Posterior vena cava (tissue), 2 donors: ENCODE measurements around the gene ANKRD35. TPM values are rescaled to one million over a fixed set of nuclear protein-coding genes. Genes with fewer than 3 reads are reported as not detected.
A peak's percentile ranks its signal among the peaks of the same experiment; 100 is the strongest.
"Not testable (repeated sequence)": the region's sequence is repeated elsewhere in the genome, so short reads cannot be mapped to it uniquely, and the experiment has no call there.

Experiments
- DNase-seq: peaks from one replicate; pipeline ENCODE4 v3.0.0-alpha.2; 2020; ENCODE audit warnings: low spot score
- intact Hi-C, 2 donors: fragments of 100-400 bp; cut with DNase I; formaldehyde crosslinking; loops; one replicate each; pipeline versions ENCODE4 v1.14.1 to v1.14.2; 2022 to 2023
- total RNA-seq, 2 donors: library from RNA; stranded (reverse); fragmentation: NEBNext Ultra II Directional; extraction: Animal tissue kit (Norgen Biotek cat#: 25700); gene quantifications; one replicate each; pipeline ENCODE4 v1.2.1, GENCODE V29; 2021
- donor health status: DM: yes; HTN: yes; CAD: no.
- donor health status: DM: yes; HTN: yes; CAD: no.

ANKRD35 gene
- total RNA-seq, 2 donors from 2014 or later, result 5.0 to 7.0 TPM

DNA sequence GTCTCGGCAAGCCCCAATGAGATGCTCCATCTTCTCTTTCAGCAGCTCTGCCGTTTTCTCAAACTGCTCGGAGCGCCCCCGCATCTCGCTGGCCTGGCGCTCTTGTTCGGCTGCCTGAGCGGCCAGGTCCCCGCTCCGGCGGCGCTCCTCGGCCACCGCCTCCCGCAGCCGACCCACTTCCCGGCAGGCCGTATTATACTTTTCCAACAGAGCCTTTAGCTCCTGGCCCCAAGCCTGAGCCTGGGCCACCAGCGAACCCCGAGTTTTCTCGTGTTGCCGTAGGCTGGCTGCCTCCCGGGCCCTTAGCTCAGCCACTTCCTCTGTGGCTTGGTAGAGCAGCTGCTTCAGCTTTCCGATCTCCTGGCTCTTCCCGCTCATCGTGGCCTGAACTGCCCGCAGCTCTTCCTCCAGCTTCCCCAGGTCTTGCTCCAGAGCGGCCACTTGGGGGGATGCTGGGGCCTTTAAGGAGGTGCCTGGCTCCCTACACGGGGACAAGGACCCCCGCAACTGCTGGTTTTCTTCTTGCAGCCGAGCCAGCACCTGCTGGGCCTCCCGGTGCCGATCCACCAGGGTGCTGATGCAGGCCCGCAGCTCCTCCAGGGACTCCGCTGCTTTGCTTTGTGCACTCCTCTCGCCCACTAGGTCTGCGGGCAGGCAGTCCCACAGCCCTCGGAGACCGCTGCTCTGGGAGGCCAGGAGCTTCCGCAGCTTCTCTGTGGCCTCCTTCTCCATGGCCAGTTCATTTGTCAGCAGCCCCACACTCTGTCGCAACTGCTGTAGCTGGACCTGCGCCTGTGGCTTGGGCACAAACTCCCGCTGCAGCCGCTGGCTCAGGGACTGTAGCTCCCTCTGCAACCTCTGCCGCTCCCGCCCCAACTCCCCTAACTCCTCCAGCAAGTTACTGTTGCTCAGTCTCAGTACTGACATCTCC is 13.4 kb downstream of the ANKRD35 start:
- intact Hi-C loops, result no loop called here
- DNase-seq, result peak; percentile 92

GRCh38 chr1:145868232-145868631 is 17.4 kb downstream of the ANKRD35 start:
- intact Hi-C loops, result no loop called here
- DNase-seq, result no peak

GRCh38 chr1:145863282-145864018 is 22.2 kb downstream of the ANKRD35 start:
- intact Hi-C loops, result no loop called here

GRCh38 chr1:145859491-145860023 is 26.1 kb downstream of the ANKRD35 start:
- DNase-seq, result peak; percentile 97
- intact Hi-C loops, result loop anchor here in 1 of 2 donors (10.0 kb wide), 2 partner anchors 55 to 155 kb away; partner anchors contain the start of genes ITGA10 and PEX11B

More at GRCh38 chr1:145863282-145864018, 22.2 kb downstream of the ANKRD35 start:
- no peak for DNase-seq

- intact Hi-C loops, result loop anchor here in 1 of 2 donors (10.0 kb wide), 2 partner anchors 56 to 156 kb away; partner anchors contain the start of genes ITGA10 and PEX11B
Measured at GRCh38 chr1:145858901-145859490, 26.7 kb downstream of the ANKRD35 start, which contains the start of gene PIAS3. Gene PIAS3 (minus strand): TSS chr1:145859081. CDS start chr1:145858990, 91 bp downstream.

DNA sequence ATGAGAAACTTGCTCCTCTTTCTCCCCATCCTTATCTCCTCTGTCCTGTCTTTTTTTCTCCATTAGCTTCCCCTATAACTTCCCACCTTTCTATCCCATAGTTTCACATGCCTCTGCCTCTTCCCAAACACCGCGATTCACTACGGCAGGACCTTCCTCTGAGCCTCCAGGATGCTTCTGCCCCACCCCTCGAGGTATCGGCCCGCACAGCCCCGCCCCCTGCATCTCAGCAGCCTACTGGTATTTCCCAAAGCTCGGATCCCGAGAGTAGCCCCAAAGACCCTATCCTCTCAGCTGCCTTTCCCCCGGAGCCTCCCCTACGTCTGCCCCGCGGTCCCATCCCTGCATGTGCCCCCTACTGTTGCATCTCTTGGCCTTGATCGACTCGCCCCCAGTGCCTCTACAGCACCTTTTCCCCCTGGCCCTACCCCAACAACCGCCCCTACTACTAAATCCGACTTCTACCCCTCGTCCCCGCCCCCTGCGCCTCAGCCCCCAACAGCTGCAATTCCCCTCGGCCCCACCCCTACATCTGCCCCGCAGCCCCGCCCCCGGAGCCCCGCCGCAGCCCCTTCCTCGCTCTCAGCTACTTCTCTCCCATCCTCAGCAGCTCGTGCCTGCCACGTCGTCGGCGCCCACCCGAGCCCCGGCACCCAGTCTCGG is 27.3 kb downstream of the ANKRD35 start:
- intact Hi-C loops, result loop anchor here in 1 of 2 donors (10.0 kb wide), 2 partner anchors 56 to 156 kb away; partner anchors contain the start of genes ITGA10 and PEX11B
- DNase-seq, result peak; percentile 85

More at GRCh38 chr1:145858901-145859490, 26.7 kb downstream of the ANKRD35 start, which contains the start of gene PIAS3:
- peak; percentile 98 for DNase-seq

GRCh38 chr1:145857170-145857569 is 28.5 kb downstream of the ANKRD35 start:
- DNase-seq, result no peak
- intact Hi-C loops, result loop anchor here in 1 of 2 donors (10.0 kb wide), 2 partner anchors 58 to 158 kb away; partner anchors contain the start of genes ITGA10 and PEX11B

GRCh38 chr1:145855426-145855948 is 30.2 kb downstream of the ANKRD35 start:
- intact Hi-C loops, result loop anchor here in 1 of 2 donors (10.0 kb wide), 2 partner anchors 59 to 159 kb away; partner anchors contain the start of genes ITGA10 and PEX11B
- no peak for DNase-seq

GRCh38 chr1:145849356-145850160 is 36.1 kb downstream of the ANKRD35 start:
- intact Hi-C loops, result loop anchor here in 1 of 2 donors (10.0 kb wide), 2 partner anchors 65 to 165 kb away; partner anchors contain the start of genes ITGA10 and PEX11B
- DNase-seq, result no peak

DNA sequence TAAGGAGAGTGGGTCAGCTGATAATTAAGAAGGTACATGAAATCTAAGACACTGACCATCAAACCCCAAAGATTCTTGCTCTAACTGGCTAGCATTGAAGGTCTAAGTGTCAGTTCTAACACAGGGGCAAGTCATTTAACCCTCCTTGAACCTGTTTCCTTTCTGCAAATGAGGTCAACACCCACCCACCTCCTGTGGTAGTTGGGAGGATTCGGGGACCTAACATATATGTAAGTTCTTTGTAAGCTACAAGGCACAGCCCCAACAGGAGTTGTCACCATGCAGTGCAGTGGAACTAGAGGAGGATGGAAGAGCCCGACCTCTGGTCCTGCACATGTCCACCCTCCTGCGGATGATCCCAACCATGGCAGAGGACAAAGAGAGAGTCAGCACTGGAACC is 37.8 kb downstream of the ANKRD35 start:
- DNase-seq, result no peak
- intact Hi-C loops, result no loop called here

GRCh38 chr1:145846201-145846612 is 39.5 kb downstream of the ANKRD35 start:
- intact Hi-C loops, result no loop called here
- no peak for DNase-seq

GRCh38 chr1:145845514-145846161 is 40.0 kb downstream of the ANKRD35 start, which contains the start of gene NUDT17:
Gene NUDT17 (plus strand): TSS chr1:145845630. CDS start chr1:145845641, 11 bp downstream.
- intact Hi-C loops, result no loop called here
- DNase-seq, result peak; percentile 95

GRCh38 chr1:145845144-145845513 is 40.5 kb downstream of the ANKRD35 start:
- no peak for DNase-seq
- intact Hi-C loops, result no loop called here

- no peak for DNase-seq
- intact Hi-C loops, result no loop called here
Measured at GRCh38 chr1:145843031-145843430, 42.6 kb downstream of the ANKRD35 start.

- intact Hi-C loops, result no loop called here
Measured at GRCh38 chr1:145837656-145838055, 48.0 kb downstream of the ANKRD35 start.

GRCh38 chr1:145830810-145831209 is 54.9 kb downstream of the ANKRD35 start:
- intact Hi-C loops, DNase-seq: not testable (repeated sequence)

More at GRCh38 chr1:145837656-145838055, 48.0 kb downstream of the ANKRD35 start:
- no peak for DNase-seq
